Measurements from ENCODE around the gene CDH24.

Gene CDH24

GRCh38 chr14:23053426-23053825 is 3.9 kb downstream of the CDH24 start:
- DNase-seq (ENCODE audit: extremely low read depth, low read depth) = no peak
- TF ChIP-seq CTCF (IDR thresholded peaks at IDR 0.05; ENCODE audit: low read depth, low read length) = no peak

GRCh38 chr14:23052671-23053070 is 4.6 kb downstream of the CDH24 start:
- TF ChIP-seq CTCF (IDR thresholded peaks at IDR 0.05; ENCODE audit: low read depth, low read length) = no peak
- DNase-seq (ENCODE audit: extremely low read depth, low read depth) = no peak

- DNase-seq (ENCODE audit: extremely low read depth, low read depth) = no peak
Observed at GRCh38 chr14:23052182-23052623, 5.1 kb downstream of the CDH24 start.

DNA sequence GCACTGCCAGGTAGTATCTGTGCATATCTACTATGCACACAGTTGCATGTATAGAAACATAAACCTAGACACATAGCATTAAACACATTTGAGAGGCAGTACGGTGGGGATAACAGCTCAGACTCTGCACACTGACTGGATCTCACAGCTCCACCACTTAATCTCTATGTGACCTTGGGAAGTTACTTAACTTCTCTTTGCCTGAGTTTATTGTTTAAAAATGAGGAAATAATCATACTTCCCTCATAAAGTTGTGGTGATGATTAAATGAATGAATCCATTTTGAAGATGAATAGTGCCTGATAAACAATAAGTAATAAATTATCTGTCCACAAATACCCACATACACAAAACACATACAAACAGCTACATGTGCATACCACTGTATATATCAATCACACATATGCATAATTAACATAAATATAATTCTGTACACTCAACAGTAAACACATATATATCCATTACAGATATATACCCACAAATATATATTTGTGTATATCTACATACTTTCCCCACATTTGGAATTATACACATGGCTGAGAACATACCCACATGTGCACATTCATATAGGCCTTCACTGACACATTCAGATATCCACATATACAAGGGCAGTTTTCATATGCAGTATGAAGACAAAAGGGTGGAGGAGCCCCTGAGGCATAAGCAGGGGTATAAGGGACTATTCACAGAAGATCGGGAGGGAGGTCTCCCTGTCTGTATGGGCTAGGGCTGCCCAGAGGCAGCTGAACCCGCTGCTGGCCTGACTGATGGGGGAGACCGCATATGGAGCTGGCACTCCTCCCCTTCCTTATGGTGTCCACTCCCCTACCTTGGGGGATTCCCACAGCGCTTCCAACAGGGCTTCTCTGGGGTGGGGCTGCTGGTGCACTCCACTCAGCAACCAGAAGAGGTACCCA is 5.9 kb downstream of the CDH24 start:
- DNase-seq (ENCODE audit: extremely low read depth, low read depth) = no peak
- TF ChIP-seq CTCF (IDR thresholded peaks at IDR 0.05; ENCODE audit: low read depth, low read length) = no peak

More at GRCh38 chr14:23052182-23052623, 5.1 kb downstream of the CDH24 start:
- no peak; the same call in 1 of the 2 replicates for TF ChIP-seq CTCF (IDR thresholded peaks at IDR 0.05; ENCODE audit: low read depth, low read length)

DNA sequence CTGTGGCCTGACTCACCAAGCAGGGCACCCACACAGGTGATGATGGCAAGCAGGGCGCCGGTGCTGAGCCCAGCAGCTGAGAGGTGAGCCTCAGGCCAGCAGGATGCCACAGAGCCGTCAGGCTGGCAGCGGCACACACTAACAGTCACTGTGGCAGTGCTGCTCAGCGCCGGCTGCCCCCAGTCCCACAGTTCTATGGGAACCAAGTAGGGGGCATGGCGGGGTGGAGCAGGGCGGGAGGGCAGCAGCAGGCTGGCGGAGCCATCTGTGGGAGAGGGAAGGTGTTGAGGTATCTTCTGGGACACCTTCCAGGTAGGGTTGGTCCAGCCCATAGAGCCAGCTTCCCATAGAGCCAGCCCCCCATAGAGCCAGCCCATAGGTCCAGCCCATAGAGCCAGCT is 8.3 kb downstream of the CDH24 start:
- no peak for TF ChIP-seq CTCF (IDR thresholded peaks at IDR 0.05; ENCODE audit: low read depth, low read length)
- DNase-seq (ENCODE audit: extremely low read depth, low read depth) = no peak

DNA sequence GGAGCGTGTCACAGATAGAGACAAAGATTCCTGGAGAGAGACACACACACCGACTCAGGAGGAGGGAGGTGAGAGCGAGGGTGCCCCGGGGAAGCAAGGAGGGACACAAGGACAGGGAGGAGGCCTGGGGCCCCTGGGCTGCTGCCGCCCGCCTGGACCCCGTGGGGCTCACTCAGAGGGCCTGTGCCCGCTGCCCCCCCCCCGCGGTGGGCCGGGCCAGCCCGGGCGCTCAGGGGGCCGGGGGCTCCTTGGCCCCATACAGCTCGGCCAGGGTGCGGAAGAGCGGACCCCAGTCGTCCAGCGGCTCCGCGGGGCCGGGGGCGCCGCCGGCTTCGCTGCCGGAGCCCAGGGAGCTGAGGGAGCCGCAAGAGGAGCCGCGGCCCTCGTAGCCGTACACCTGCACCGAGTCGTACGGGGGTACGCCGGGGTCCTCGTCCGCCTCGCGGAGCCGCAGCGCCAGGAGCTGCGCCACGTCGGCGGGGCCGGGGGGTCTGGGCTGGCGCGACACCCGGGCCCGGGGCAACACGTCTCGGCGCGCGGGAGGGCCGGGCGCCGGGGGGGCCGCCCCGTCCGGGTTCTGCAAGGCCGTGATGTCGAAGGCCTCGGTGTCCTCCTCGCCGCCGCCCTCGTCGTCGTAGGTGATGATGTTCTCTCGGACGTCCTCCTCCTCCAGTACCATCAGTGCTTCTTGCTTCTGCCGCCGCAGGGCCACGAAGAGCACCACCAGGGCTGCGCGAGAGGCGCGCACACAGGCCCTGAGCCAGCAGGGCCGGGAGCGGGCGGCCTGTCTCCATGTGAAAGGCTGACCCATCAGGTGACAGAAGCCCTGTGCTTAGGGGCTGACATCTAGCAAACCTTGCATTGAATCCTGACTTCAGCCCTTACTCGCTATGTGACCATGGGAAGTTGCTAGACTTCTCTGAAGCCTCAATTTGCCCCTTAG is 9.3 kb downstream of the CDH24 start:
- no peak for DNase-seq (ENCODE audit: extremely low read depth, low read depth)
- no peak for TF ChIP-seq CTCF (IDR thresholded peaks at IDR 0.05; ENCODE audit: low read depth, low read length)

Data from AG09319 (cell line).